HCEC 1CT (cell line): ENCODE results near the gene ANKRD44.
A peak's percentile ranks its signal among the peaks of the same experiment; 100 is the strongest.
"Not testable (repeated sequence)": the region's sequence is repeated elsewhere in the genome, so short reads cannot be mapped to it uniquely, and the experiment has no call there.

Experiments
- DNase-seq: peaks from one replicate; pipeline ENCODE4 v3.0.0-alpha.2; 2017

ANKRD44 gene

GRCh38 chr2:197071213-197071612 is 239.4 kb downstream of the ANKRD44 start:
- no peak for DNase-seq

DNA sequence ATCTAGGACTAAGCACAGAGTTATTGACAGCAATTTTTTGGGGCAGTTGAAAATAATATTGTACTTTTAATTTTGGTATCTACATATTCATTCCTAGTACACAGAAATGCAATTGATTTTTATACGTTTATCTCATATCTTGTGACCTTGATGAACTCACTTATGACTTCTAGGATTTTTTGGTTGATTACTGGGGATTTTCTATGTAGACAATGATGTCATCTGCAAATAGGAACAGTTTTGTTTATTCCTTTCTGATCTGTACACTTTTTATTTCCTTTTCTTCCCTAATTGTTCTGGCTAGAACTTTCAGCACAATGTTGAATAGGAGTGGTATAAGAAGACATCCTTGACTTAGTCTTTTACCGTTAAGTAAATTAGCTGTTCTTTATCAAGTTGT is 240.6 kb downstream of the ANKRD44 start:
- DNase-seq: no peak

- not testable (repeated sequence) for DNase-seq
Observed at GRCh38 chr2:197062574-197062973, 248.0 kb downstream of the ANKRD44 start.

GRCh38 chr2:197059477-197059876 is 251.1 kb downstream of the ANKRD44 start:
- DNase-seq: no peak

DNA sequence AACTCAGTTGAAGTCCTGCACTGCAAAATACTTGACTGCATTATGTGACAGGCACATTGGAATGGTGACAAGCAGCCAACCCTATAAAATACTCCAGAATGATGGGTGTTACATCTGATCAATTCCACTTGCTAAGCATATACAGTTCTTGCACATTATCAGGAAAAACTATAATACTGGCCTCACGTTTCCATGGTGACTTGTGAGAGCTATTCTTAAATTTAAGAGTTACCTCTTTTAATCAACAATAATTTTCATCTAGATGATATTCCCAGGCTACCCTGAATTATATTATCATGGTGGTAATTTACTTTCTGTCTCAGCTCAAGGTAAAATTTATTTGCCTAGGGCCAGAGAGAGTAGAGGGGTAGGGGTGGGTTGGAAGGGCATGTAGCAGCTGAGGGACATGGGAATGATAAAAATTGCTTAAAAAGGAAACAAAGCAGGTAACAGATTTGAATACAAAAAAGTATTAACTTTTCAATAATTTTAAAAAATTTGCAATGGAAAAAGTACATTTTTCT is 251.7 kb downstream of the ANKRD44 start:
- no peak for DNase-seq

DNA sequence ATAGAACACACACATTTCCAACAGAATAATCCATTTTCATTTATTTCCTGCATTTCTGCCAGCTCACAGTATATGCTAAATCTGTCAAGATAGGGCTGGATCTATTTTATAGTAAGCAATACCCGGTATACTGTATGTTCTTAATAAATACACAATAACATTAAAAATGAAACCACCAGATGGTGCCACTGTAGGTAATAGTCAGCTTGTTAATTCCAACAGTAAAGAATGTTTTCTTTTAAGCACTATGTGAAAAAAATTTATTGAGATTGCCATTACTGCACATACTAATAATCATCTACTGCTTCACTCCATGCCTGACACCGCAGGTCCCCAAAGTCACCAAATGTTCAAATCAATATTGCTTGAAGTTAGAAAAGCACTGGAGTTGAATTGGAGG is 252.6 kb downstream of the ANKRD44 start:
- DNase-seq: no peak

DNA sequence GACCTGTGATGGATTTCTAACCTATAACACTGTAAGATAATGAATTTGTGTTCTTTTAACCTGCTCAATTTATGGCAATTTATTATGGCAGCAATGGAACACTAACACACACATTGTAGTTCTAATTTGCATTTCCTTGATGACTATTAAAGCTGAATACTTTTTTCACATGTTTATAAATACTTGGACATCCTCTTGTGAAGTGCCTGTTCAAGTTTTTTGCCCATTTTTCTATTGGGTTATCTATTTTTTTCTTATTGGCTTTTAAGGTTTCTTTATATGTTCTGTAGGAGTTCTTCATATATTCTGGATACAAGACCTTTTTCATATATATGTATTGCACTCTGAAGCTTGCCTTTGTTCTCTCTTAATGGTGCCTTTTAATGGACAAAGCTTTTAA is 255.5 kb downstream of the ANKRD44 start:
- DNase-seq: no peak

DNA sequence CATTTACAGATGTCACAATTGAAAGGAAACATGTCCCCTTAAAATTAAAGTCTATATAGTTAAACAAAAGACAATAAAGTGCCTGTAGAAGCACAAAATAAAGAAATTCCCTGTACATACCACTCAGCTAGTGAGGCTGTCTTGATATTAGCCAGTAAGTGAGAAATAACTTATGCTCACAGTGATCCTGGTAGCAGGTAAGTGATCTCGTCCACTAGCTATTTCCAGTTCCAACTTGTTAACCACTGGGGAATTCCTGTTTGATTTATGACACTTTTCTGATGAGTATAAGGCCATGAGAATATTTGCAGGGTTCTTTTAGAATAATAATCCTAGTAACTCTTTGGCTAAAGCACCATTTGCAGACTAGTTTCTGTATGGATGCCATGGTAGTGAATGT is 256.1 kb downstream of the ANKRD44 start:
- DNase-seq: no peak

DNA sequence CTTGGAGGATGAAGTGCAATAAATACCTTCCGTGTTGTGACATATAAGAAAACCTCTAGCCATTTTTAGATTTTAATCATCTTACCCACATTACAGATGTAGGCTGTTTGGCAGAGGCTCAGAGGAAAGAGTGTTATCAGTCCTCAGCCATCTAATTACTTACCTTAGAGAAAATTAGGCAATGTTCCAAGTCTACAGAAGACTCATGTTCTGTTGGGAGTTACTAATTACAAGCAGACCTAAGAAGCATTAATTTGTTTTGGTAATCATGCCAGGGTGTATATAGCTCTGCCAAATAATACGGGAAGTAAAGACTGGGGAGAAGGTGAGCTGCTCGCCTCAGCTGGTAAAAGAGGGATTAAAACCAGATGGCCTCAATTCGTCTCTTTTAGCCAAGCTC is 258.2 kb downstream of the ANKRD44 start:
- DNase-seq: no peak

DNA sequence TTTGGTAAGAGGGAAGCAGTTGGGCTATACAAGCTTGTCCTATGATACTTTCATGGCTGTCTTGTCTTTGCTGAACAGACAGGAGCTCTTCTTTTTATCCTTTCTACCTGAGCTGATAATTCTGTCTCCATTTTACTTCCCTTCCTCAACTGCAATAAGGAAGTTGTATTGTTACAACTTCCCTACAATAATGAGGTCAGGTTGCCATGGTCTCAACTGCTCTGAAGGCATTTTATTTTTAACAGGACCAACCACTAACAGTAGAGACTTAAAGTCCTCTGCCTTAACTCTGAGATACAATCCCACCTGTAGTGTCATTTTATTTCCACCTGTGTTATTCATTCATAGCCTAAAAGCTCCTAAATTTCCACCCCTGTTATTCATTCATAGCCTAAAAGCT is 265.5 kb downstream of the ANKRD44 start:
- no peak for DNase-seq

DNA sequence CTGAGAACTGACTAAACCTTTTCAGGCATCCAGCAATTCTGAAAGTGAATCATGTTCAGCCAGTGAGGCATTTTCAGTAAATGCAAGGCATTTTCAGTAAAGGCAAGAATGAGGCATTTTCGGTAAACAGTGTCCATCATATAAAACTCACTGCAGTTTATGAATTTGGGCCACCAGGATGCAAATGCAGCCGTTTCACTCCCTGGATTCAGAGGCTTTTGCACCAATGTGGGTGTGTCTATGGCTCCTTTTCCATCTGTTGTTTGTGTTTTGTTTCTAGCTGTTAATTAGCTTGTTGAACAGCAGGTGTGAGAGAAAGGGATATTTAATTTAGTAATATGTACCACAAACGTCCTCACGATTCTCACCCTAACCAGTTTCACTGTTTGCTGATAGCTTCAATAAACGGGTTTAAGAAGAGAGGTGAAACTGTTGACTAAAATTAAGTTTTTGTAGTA is 267.8 kb downstream of the ANKRD44 start:
- no peak for DNase-seq

DNA sequence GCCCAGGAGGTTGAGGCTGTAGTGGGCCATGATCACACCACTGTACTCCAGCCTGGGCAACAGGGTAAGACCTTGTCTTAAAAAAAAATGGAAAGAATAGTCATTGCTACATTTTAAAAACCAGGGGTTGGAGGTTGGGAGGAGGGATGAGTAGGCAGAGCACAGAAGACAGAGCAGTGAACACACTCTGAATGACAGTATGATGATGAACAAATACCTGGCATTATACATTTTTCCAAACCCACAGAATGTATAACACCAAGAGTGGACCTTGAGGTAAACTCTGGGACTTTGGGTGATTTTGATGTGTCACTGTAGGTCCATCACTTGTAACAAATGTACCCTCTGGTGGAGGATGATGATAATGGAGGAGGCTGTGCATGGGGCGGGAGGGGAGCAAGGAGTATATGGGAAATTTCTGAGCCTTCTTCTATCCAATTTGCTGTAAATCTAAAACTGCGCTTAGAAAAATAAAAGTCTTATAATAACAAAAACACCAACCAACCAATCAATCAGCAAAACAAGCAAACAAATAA is 272.6 kb downstream of the ANKRD44 start:
- no peak for DNase-seq

- no peak for DNase-seq
Observed at GRCh38 chr2:197035002-197035401, 275.6 kb downstream of the ANKRD44 start.

DNA sequence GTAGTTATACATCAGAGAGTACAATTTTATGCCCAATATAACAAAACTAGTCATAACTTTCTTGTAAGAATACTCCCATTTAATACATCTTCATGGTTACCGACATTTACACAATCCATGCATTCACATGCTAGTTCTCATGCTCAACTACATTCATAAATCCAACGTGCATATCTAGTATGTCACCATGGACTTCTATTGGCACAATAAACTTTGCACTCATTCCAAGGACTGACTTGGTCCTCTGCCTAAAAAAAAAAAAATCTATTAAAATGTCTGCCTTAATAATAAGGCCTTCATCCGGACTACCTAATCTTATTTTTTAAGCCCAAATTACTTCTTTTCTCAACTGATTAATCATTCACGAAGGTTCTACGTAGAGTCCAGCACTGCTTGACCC is 276.3 kb downstream of the ANKRD44 start:
- no peak for DNase-seq

- DNase-seq: no peak
Observed at GRCh38 chr2:197033222-197033621, 277.4 kb downstream of the ANKRD44 start.

DNA sequence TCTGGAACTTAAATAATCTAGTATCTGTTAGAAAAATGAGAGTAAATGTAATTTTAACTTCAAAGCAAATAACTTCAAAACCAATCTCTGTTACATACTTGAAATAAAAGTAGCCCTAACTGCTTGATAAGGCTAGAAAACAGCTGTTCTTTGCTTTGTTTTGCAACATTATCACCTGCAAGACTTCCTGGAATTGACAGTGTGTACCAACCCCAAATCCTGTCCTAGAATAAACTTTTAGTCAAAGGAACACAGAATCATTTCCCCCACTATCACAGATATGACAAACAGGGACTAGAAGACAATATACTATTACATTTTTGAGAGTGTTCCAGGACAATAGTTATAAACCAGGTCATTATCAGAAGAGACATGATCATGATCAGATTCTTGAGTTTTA is 278.8 kb downstream of the ANKRD44 start:
- DNase-seq: no peak

DNA sequence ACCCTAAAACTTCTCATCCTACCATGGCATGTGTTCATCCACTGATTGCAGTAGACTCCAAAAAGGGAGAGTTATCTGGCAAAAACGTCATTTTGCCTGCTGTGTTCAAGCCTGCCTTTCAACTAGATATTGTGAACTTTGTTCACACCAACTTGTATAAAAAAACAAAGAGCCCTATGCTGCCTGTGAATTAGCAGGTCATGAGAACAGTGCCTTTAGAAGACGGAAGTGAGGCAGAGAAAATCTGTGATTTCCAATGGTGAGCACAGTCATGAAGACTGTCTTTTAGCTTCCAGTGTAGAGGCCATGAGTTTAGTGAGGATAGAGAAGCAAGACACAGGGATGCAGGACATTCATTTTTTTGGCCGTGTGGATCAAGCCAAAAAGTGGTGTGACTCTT is 280.5 kb downstream of the ANKRD44 start:
- DNase-seq: no peak

DNA sequence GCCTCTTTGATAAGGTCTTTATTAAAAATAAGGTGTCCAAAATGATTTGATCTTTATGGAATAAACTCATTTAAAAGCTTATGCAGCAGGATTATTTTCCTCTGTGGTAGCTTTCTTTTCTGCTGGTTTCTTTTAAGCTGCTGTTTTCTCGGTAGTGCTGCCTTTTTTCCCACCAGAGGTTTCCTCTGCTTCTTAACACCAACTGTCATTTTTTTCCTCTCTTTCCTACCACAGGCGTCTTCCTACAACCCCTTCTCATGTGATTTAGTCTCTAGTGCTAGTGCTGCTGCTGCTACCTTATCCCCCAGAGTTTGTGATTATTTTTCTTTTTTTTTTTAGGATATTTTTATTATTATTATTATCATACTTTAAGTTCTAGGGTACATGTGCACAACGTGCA is 281.9 kb downstream of the ANKRD44 start:
- DNase-seq: no peak

GRCh38 chr2:197028230-197028629 is 282.4 kb downstream of the ANKRD44 start:
- DNase-seq: peak; percentile 50

DNA sequence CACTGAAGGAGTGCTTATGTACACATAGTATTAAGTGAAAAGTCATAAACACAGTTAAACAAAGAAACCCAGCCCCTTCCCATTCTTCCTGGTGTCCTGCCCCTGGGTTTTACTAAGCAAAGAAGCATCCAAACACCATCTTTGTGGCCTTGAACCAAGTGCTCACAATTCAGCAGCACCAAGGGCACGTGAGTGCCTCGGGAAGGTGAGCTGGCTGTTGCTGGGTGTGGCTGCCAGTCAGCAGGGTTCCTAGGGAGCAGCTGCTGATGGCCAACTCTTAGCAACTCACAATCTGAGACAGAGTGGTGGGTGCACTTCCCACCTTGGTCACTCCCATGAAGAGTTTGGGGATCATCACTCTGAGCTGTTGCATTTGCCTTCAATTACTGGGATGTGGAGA is 286.4 kb downstream of the ANKRD44 start:
- no peak for DNase-seq

DNA sequence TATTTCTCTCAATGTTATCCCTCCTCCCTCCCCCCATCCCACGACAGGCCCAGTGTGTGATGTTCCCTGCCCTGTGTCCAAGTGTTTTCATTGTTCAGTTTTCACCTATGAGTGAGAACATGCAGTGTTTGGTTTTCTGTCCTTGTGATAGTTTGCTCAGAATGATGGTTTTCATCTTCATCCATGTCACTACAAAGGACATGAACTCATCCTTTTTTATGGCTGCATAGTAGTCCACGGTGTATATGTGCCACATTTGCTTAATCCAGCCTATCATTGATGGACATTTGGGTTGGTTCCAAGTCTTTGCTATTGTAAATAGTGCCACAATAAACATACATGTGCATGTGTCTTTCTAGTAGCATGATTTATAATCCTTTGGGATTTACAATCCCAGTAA is 289.7 kb downstream of the ANKRD44 start:
- not testable (repeated sequence) for DNase-seq

GRCh38 chr2:197013098-197013497 is 297.5 kb downstream of the ANKRD44 start:
- DNase-seq: no peak

DNA sequence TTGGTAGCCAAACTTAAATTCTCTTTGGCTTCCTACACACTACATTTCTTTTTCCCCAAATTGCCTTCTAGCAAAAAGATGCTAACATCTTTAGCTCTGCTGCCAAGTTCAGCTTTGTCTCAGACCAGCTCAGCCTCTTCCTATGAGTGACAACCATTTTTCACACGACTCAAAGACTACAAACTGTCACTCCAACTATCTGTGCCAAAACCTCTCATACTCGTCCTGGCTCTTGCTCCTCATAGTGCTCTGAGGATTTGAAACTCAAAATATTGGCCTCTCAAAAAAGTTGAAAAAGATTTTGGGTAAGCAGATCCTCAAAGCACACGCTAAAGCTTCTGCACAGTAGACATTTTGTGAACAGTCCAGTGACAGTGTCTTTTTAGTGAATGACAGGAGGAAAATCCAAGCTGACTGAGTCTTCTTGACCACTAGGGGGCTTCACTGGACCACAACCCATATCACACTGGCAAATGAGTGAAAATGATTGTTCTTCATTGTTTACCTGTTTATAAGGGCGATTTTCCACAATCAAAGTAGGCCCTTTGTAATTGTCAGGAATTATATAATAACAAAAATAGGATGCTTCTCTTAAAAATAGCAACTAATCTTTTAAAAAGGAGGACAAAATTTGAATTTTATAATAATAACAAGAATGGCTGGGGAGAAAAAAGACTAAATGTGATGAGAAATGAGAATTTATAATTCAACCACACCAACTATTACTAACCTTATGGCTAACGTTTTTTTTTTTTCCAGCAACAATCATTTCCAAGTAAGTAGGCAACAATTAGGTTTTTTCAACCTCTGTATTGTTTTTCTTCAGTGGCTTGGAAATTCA is 298.6 kb downstream of the ANKRD44 start:
- DNase-seq: peak; percentile 58

DNA sequence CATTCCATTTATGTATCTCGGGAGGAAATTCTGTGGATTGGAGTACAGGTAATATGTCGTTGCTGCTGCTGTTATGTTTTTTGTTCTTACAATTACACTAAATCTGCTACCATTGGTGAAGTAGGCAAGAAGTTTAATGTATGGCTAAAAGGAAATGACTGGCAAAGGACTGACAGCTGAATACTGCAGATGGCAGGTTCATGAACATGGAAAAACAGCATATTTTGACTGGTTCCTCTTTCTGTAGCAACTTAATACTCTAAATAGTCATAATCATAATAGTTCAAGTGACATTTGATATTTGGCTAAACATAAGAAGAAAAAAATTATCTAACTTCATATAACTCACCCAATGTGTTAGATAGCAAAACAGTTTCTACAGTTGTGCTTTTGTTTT is 299.6 kb downstream of the ANKRD44 start:
- DNase-seq: no peak
